DOHH2 (cell line): Measurements from ENCODE around the gene SLC17A1.

Experiments
- H3F3A ChIP-seq: fragments of 200-600 bp; sonication (generic), shearing (Covaris generic); 2 replicates; pipeline ENCODE4 v1.6.0; 2016; ENCODE audit warnings: antibody characterized with exemption, mild to moderate bottlenecking; ENCODE audit not compliant: control insufficient read depth, insufficient read depth
- H3K27ac ChIP-seq: fragments of 200-600 bp; sonication (generic); 2 replicates; pipeline ENCODE4 v1.5.1; 2014; ENCODE audit warnings: low read depth, mild to moderate bottlenecking, low read length, moderate library complexity
- H3K27me3 ChIP-seq: fragments of 200-600 bp; sonication (generic); 2 replicates; pipeline ENCODE4 v1.6.1; 2014; ENCODE audit warnings: mild to moderate bottlenecking, low read length, mixed read lengths; ENCODE audit not compliant: control insufficient read depth
- H3K36me3 ChIP-seq: fragments of 200-600 bp; sonication (generic); 2 replicates; pipeline ENCODE4 v1.6.1; 2014; ENCODE audit warnings: mild to moderate bottlenecking, low read length, moderate library complexity, mixed read lengths; ENCODE audit not compliant: control insufficient read depth
- H3K4me1 ChIP-seq: fragments of 200-600 bp; sonication (generic); 2 replicates; pipeline ENCODE4 v1.6.1; 2014; ENCODE audit warnings: mild to moderate bottlenecking, low read length, mixed read lengths; ENCODE audit not compliant: control insufficient read depth
- H3K4me2 ChIP-seq: fragments of 200-600 bp; sonication (generic); 2 replicates; pipeline ENCODE4 v1.6.0; 2014; ENCODE audit warnings: mild to moderate bottlenecking, low read length, moderate library complexity
- H3K4me3 ChIP-seq: fragments of 200-600 bp; sonication (generic); 2 replicates; pipeline ENCODE4 v1.5.1; 2014; ENCODE audit warnings: mild to moderate bottlenecking, low read length, mixed read lengths
- H3K79me2 ChIP-seq: fragments of 200-600 bp; sonication (generic); 2 replicates; pipeline ENCODE4 v1.6.1; 2014; ENCODE audit warnings: mild to moderate bottlenecking, low read length, mixed read lengths; ENCODE audit not compliant: control insufficient read depth
- H3K9me2 ChIP-seq: fragments of 200-600 bp; sonication (generic); replicated peaks from 2 replicates; pipeline ENCODE4 v1.6.1; 2014; ENCODE audit warnings: mild to moderate bottlenecking, low read length, mixed read lengths; ENCODE audit not compliant: control insufficient read depth
- H3K9me3 ChIP-seq: fragments of 200-600 bp; sonication (generic); 2 replicates; pipeline ENCODE4 v1.6.1; 2014; ENCODE audit warnings: antibody characterized with exemption, low read length, mixed read lengths; ENCODE audit not compliant: control insufficient read depth, insufficient read depth
- H4K20me1 ChIP-seq: fragments of 200-600 bp; sonication (generic); 2 replicates; pipeline ENCODE4 v1.6.0; 2014; ENCODE audit warnings: low read depth, mild to moderate bottlenecking, antibody characterized with exemption, low read length, moderate library complexity; ENCODE audit not compliant: control insufficient read depth, insufficient read depth
- CTCF ChIP-seq: fragments of 200-600 bp; sonication (generic); IDR thresholded peaks from one replicate; pipeline ENCODE4 v1.5.1; 2014; ENCODE audit warnings: antibody characterized with exemption, mild to moderate bottlenecking, low read depth, low read length; ENCODE audit not compliant: poor library complexity, severe bottlenecking
- EZH2phosphoT487 ChIP-seq: fragments of 200-600 bp; sonication (generic); IDR thresholded peaks from 2 replicates; pipeline ENCODE4 v1.6.1; 2017; ENCODE audit warnings: borderline replicate concordance, mild to moderate bottlenecking, antibody characterized with exemption, low read length, moderate library complexity, mixed read lengths

The SLC17A1 gene

GRCh38 chr6:25748049-25748448 is 83.8 kb downstream of the SLC17A1 start:
- TF ChIP-seq CTCF, result no peak
- no peak for TF ChIP-seq EZH2phosphoT487
- H3K27me3 ChIP-seq, result no peaks in the 10 kb centered on the region; the same call in 1 of the 2 replicates
- H3K79me2 ChIP-seq, result no peaks in the 10 kb centered on the region

GRCh38 chr6:25747477-25747876 is 84.4 kb downstream of the SLC17A1 start:
- no peaks in the 10 kb centered on the region; the same call in 1 of the 2 replicates for H3K27me3 ChIP-seq
- H3K36me3 ChIP-seq, result no peaks in the 10 kb centered on the region
- H3K9me3 ChIP-seq, result no peaks in the 10 kb centered on the region
- H3K4me2 ChIP-seq, result no peak overlapping the region
- no peaks in the 10 kb centered on the region for H3K9me2 ChIP-seq
- H3K27ac ChIP-seq, result no peak overlapping the region
- TF ChIP-seq EZH2phosphoT487, result no peak
- no peak for TF ChIP-seq CTCF
- no peaks in the 10 kb centered on the region for H3K4me1 ChIP-seq
- no peaks in the 10 kb centered on the region for H3F3A ChIP-seq
- H4K20me1 ChIP-seq, result no peaks in the 10 kb centered on the region
- no peak overlapping the region for H3K4me3 ChIP-seq
- no peaks in the 10 kb centered on the region for H3K79me2 ChIP-seq

More at GRCh38 chr6:25748049-25748448, 83.8 kb downstream of the SLC17A1 start:
- Histone ChIP-seq H3K27ac (no peak overlapping the region), H3K9me3 (no peaks in the 10 kb centered on the region), H3F3A (no peaks in the 10 kb centered on the region), H3K4me1 (no peaks in the 10 kb centered on the region), H4K20me1 (no peaks in the 10 kb centered on the region), H3K9me2 (no peaks in the 10 kb centered on the region), H3K4me3 (no peak overlapping the region), H3K36me3 (no peaks in the 10 kb centered on the region), H3K4me2 (no peak overlapping the region)

- no peaks in the 10 kb centered on the region for H3K36me3 ChIP-seq
- no peak overlapping the region for H3K4me3 ChIP-seq
- no peaks in the 10 kb centered on the region; the same call in 1 of the 2 replicates for H3K27me3 ChIP-seq
- no peaks in the 10 kb centered on the region for H4K20me1 ChIP-seq
- no peaks in the 10 kb centered on the region for H3K9me3 ChIP-seq
- H3K79me2 ChIP-seq, result no peaks in the 10 kb centered on the region
- no peak overlapping the region for H3K27ac ChIP-seq
- H3K9me2 ChIP-seq, result no peaks in the 10 kb centered on the region
- H3K4me1 ChIP-seq, result no peaks in the 10 kb centered on the region
- TF ChIP-seq CTCF (no peak), EZH2phosphoT487 (no peak)
- no peaks in the 10 kb centered on the region for H3F3A ChIP-seq
- no peak overlapping the region for H3K4me2 ChIP-seq
Observed at GRCh38 chr6:25746968-25747367, 84.9 kb downstream of the SLC17A1 start.
